ENCODE measurements around the gene CHPT1. TPM values are rescaled to one million over a fixed set of nuclear protein-coding genes. Genes with fewer than 3 reads are reported as not detected.

The CHPT1 gene
- total and polyA plus RNA-seq, 2 experiments from 2014 or later: 22.2 to 23.0 TPM

DNA sequence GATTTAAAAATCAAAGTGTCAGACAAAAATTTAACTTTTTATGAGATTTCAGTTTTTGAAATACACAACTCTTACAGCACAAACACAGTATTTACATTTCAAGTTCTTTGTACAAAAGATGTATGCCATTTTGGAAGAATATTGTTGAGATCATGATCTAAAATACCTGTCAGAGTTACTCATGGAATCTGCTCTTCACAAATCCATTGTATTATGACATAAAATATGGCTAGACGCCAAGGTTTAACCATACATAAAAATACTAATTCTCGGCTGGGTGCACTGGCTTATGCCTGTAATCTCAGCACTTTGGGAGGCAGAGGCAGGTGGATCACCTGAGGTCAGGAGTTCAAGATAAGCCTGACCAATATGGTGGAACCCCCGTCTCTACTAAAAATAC lies 48.0 kb downstream of the CHPT1 start:
- peaks cover 5% of the 10 kb centered on the region; the same call in 1 of the 3 replicates for H3K36me3 Mint-ChIP-seq (ENCODE audit: low read depth)
- H3K27ac ChIP-seq (ENCODE audit: low read depth): no peak overlapping the region
- ATAC-seq: no peak
- H3K9me3 Mint-ChIP-seq: no peaks in the 10 kb centered on the region
- no peak for DNase-seq (ENCODE audit: low spot score)
- no peak overlapping the region for H2AFZ ChIP-seq
- H3K4me3 ChIP-seq: no peak overlapping the region
- no peak for TF ChIP-seq NANOG (IDR thresholded peaks at IDR 0.05; ENCODE audit: borderline replicate concordance)
- no peak for TF ChIP-seq JUNB (IDR thresholded peaks at IDR 0.05; ENCODE audit: unreplicated experiment)
- TF ChIP-seq, protein P1, sequence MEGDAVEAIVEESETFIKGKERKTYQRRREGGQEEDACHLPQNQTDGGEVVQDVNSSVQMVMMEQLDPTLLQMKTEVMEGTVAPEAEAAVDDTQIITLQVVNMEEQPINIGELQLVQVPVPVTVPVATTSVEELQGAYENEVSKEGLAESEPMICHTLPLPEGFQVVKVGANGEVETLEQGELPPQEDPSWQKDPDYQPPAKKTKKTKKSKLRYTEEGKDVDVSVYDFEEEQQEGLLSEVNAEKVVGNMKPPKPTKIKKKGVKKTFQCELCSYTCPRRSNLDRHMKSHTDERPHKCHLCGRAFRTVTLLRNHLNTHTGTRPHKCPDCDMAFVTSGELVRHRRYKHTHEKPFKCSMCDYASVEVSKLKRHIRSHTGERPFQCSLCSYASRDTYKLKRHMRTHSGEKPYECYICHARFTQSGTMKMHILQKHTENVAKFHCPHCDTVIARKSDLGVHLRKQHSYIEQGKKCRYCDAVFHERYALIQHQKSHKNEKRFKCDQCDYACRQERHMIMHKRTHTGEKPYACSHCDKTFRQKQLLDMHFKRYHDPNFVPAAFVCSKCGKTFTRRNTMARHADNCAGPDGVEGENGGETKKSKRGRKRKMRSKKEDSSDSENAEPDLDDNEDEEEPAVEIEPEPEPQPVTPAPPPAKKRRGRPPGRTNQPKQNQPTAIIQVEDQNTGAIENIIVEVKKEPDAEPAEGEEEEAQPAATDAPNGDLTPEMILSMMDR (conservative IDR thresholded peaks at IDR 0.05; ENCODE audit: low read depth in 2 of 2): no peak
- no peak for TF ChIP-seq ZNF331 (CRISPR knock-in tag; IDR thresholded peaks at IDR 0.05; ENCODE audit: low read depth)
- no peak for TF ChIP-seq CREB1 (CRISPR knock-in tag; IDR thresholded peaks at IDR 0.05; ENCODE audit: low read depth)
- TF ChIP-seq, protein P2, sequence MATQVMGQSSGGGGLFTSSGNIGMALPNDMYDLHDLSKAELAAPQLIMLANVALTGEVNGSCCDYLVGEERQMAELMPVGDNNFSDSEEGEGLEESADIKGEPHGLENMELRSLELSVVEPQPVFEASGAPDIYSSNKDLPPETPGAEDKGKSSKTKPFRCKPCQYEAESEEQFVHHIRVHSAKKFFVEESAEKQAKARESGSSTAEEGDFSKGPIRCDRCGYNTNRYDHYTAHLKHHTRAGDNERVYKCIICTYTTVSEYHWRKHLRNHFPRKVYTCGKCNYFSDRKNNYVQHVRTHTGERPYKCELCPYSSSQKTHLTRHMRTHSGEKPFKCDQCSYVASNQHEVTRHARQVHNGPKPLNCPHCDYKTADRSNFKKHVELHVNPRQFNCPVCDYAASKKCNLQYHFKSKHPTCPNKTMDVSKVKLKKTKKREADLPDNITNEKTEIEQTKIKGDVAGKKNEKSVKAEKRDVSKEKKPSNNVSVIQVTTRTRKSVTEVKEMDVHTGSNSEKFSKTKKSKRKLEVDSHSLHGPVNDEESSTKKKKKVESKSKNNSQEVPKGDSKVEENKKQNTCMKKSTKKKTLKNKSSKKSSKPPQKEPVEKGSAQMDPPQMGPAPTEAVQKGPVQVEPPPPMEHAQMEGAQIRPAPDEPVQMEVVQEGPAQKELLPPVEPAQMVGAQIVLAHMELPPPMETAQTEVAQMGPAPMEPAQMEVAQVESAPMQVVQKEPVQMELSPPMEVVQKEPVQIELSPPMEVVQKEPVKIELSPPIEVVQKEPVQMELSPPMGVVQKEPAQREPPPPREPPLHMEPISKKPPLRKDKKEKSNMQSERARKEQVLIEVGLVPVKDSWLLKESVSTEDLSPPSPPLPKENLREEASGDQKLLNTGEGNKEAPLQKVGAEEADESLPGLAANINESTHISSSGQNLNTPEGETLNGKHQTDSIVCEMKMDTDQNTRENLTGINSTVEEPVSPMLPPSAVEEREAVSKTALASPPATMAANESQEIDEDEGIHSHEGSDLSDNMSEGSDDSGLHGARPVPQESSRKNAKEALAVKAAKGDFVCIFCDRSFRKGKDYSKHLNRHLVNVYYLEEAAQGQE (IDR thresholded peaks at IDR 0.05; ENCODE audit: unreplicated experiment): no peak
- TF ChIP-seq EZH2phosphoT487 (IDR thresholded peaks at IDR 0.05; ENCODE audit: unreplicated experiment): no peak
- no peak for TF ChIP-seq EZH2 (IDR thresholded peaks at IDR 0.05; ENCODE audit: low read depth, unreplicated experiment)
- no peak for TF ChIP-seq ETS1 (IDR thresholded peaks at IDR 0.05)
- no peak for TF ChIP-seq POLR2AphosphoS5 (IDR thresholded peaks at IDR 0.05; ENCODE audit: low read depth)
- TF ChIP-seq, protein P3, sequence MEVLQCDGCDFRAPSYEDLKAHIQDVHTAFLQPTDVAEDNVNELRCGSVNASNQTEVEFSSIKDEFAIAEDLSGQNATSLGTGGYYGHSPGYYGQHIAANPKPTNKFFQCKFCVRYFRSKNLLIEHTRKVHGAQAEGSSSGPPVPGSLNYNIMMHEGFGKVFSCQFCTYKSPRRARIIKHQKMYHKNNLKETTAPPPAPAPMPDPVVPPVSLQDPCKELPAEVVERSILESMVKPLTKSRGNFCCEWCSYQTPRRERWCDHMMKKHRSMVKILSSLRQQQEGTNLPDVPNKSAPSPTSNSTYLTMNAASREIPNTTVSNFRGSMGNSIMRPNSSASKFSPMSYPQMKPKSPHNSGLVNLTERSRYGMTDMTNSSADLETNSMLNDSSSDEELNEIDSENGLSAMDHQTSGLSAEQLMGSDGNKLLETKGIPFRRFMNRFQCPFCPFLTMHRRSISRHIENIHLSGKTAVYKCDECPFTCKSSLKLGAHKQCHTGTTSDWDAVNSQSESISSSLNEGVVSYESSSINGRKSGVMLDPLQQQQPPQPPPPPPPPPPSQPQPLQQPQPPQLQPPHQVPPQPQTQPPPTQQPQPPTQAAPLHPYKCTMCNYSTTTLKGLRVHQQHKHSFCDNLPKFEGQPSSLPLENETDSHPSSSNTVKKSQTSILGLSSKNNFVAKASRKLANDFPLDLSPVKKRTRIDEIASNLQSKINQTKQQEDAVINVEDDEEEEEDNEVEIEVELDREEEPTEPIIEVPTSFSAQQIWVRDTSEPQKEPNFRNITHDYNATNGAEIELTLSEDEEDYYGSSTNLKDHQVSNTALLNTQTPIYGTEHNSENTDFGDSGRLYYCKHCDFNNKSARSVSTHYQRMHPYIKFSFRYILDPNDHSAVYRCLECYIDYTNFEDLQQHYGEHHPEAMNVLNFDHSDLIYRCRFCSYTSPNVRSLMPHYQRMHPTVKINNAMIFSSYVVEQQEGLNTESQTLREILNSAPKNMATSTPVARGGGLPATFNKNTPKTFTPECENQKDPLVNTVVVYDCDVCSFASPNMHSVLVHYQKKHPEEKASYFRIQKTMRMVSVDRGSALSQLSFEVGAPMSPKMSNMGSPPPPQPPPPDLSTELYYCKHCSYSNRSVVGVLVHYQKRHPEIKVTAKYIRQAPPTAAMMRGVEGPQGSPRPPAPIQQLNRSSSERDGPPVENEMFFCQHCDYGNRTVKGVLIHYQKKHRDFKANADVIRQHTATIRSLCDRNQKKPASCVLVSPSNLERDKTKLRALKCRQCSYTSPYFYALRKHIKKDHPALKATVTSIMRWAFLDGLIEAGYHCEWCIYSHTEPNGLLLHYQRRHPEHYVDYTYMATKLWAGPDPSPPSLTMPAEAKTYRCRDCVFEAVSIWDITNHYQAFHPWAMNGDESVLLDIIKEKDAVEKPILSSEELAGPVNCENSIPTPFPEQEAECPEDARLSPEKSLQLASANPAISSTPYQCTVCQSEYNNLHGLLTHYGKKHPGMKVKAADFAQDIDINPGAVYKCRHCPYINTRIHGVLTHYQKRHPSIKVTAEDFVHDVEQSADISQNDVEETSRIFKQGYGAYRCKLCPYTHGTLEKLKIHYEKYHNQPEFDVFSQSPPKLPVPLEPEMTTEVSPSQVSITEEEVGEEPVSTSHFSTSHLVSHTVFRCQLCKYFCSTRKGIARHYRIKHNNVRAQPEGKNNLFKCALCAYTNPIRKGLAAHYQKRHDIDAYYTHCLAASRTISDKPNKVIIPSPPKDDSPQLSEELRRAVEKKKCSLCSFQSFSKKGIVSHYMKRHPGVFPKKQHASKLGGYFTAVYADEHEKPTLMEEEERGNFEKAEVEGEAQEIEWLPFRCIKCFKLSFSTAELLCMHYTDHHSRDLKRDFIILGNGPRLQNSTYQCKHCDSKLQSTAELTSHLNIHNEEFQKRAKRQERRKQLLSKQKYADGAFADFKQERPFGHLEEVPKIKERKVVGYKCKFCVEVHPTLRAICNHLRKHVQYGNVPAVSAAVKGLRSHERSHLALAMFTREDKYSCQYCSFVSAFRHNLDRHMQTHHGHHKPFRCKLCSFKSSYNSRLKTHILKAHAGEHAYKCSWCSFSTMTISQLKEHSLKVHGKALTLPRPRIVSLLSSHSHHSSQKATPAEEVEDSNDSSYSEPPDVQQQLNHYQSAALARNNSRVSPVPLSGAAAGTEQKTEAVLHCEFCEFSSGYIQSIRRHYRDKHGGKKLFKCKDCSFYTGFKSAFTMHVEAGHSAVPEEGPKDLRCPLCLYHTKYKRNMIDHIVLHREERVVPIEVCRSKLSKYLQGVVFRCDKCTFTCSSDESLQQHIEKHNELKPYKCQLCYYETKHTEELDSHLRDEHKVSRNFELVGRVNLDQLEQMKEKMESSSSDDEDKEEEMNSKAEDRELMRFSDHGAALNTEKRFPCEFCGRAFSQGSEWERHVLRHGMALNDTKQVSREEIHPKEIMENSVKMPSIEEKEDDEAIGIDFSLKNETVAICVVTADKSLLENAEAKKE (CRISPR knock-in tag; IDR thresholded peaks at IDR 0.05): no peak
- TF ChIP-seq ZNF114 (CRISPR knock-in tag; IDR thresholded peaks at IDR 0.05): no peak
- H3K36me3 ChIP-seq (ENCODE audit: insufficient read depth): peaks cover 6% of the 10 kb centered on the region; the same call in 1 of the 2 replicates
- H3K4me1 Mint-ChIP-seq: peaks cover 7% of the 10 kb centered on the region; the same call in 2 of the 3 replicates
- H3K4me1 ChIP-seq (ENCODE audit: insufficient read depth): peaks cover 4% of the 10 kb centered on the region; the same call in 1 of the 2 replicates
- H3K27me3 Mint-ChIP-seq (ENCODE audit: insufficient read depth, low read depth, poor library complexity): peaks cover 2% of the 10 kb centered on the region
- no peaks in the 10 kb centered on the region for H3K79me2 ChIP-seq (replicated peaks; ENCODE audit: insufficient read depth)
- no peak overlapping the region for H3K27ac Mint-ChIP-seq
- H3K4me3 Mint-ChIP-seq: no peak overlapping the region
- no peaks in the 10 kb centered on the region for H3K9me2 ChIP-seq (ENCODE audit: insufficient read depth)
- no peaks in the 10 kb centered on the region for H3F3A ChIP-seq (replicated peaks; ENCODE audit: low read depth)
- H3K4me2 ChIP-seq: no peak overlapping the region
- H3K27me3 ChIP-seq (ENCODE audit: insufficient read depth): no peaks in the 10 kb centered on the region
- H4K20me1 ChIP-seq (replicated peaks; ENCODE audit: insufficient read depth): no peaks in the 10 kb centered on the region
